IMR-90 (cell line): Measurements from ENCODE around the gene ZFAND6.

Experiments
- BHLHE40 ChIP-seq: fragments of 150-350 bp; IDR thresholded peaks from 2 replicates; pipeline ENCODE4 v1.6.1; 2016; ENCODE audit warnings: mild to moderate bottlenecking, low read depth, low read length
- FOS ChIP-seq: fragments of 150-350 bp; IDR thresholded peaks from 2 replicates; pipeline ENCODE4 v1.6.1; 2016; ENCODE audit warnings: low read depth, low read length
- MAFK ChIP-seq: IDR thresholded peaks from 2 replicates; pipeline ENCODE4 v1.6.1; 2012; ENCODE audit warnings: low read depth, low read length, improper control_type of control experiment
- MAZ ChIP-seq: IDR thresholded peaks from 2 replicates; pipeline ENCODE4 v1.6.1; 2012; ENCODE audit warnings: low read depth, mild to moderate bottlenecking, low read length, improper control_type of control experiment, moderate library complexity, borderline replicate concordance
- POLR2A ChIP-seq: IDR thresholded peaks from 2 replicates; pipeline ENCODE4 v1.6.1; 2012; ENCODE audit warnings: mild to moderate bottlenecking, low read depth, low read length
- USF2 ChIP-seq: fragments of 150-350 bp; IDR thresholded peaks from 2 replicates; pipeline ENCODE4 v1.6.1; 2017; ENCODE audit warnings: mild to moderate bottlenecking, antibody characterized with exemption, low read length, low read depth
- TF ChIP-seq, protein P1 (sequence below): conservative IDR thresholded peaks from 2 replicates; pipeline ENCODE4 v1.5.1; 2012; ENCODE audit warnings: mild to moderate bottlenecking, low read depth, low read length, improper control_type of control experiment

DNA sequence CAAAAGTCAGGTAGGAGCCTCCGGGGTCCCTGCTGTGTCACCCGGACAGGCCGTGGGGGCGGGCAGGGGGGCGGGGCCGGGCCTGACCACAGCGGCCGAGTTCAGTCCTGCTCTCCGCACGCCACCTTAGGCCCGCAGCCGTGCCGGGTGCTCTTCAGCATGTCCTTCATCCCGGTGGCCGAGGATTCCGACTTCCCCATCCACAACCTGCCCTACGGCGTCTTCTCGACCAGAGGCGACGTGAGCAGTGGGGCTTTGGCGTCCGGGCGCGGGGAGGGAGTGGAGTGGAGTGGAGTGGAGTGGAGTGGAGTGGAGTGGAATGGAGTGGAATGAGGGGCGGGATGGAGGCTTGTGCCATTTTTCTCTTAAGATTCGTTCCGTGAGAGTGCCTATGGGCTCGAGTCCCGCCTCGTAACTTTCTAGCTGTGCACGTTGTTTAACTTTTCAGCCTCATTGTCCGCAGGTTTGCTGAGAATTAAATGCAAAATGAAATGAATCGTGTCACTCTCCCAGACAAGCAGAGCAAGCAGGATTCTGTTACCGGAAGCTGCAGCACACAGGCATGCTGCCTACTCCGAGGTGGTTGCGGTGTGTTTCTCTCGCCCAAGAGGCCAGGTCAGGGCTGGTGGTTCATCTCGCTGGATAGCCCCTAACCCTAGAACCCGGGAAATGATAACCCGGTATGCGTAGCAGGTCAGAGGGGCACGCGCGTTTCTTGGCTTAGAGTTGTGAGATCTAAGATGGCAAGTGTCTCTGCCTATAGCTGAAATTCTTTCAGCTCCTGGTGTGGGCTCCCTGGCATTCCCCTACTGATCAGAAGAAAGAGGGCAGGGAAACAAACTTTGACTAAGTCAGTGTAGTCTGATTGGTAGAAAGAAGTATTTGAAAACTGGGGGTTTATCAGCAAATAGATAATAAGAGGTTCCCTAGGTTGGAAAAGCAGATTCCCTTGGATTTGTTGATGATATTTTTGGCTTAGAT lies 93.7 kb downstream of the ZFAND6 start, which contains the start of gene FAH:
- TF ChIP-seq MAZ (peak; percentile 30; the same call in 1 of the 2 replicates), FOS (no peak), USF2 (no peak), MAFK (no peak), BHLHE40 (no peak), POLR2A (no peak)
- TF ChIP-seq, protein P1, sequence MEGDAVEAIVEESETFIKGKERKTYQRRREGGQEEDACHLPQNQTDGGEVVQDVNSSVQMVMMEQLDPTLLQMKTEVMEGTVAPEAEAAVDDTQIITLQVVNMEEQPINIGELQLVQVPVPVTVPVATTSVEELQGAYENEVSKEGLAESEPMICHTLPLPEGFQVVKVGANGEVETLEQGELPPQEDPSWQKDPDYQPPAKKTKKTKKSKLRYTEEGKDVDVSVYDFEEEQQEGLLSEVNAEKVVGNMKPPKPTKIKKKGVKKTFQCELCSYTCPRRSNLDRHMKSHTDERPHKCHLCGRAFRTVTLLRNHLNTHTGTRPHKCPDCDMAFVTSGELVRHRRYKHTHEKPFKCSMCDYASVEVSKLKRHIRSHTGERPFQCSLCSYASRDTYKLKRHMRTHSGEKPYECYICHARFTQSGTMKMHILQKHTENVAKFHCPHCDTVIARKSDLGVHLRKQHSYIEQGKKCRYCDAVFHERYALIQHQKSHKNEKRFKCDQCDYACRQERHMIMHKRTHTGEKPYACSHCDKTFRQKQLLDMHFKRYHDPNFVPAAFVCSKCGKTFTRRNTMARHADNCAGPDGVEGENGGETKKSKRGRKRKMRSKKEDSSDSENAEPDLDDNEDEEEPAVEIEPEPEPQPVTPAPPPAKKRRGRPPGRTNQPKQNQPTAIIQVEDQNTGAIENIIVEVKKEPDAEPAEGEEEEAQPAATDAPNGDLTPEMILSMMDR = no peak
